ENCODE results near the gene RUVBL2. TPM values are rescaled to one million over a fixed set of nuclear protein-coding genes. Genes with fewer than 3 reads are reported as not detected.
A peak's percentile ranks its signal among the peaks of the same experiment; 100 is the strongest.
"Not testable (repeated sequence)": the region's sequence is repeated elsewhere in the genome, so short reads cannot be mapped to it uniquely, and the experiment has no call there.

Gene RUVBL2
- total and polyA plus RNA-seq, 2 of the 4 experiments (the other 2 are of a cell fraction), result 196 to 391 TPM

DNA sequence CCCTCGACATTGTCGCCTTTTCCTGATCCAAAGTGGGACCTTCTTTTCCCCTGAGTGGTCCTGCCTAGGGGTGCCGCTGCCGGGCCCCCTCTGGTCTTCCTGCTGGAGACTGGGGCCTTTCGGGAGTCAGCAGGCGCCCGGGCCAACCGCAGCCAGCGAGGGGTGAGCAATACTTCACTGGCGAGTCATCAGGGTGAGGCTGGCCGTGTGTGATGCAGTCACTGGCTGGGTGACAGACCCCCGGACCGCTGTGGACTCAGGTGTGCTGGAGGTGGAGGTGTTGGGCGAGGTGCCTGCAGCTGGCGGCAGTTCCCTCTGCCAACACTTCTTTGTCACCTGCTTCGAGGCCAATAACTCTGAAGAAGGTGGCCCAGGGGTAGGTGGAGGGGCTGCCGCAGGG lies 48.5 kb downstream of the RUVBL2 start:
- no peaks in the 10 kb centered on the region for H3K36me3 ChIP-seq (ENCODE audit: control insufficient read depth, insufficient read depth, low read length)
- H2AK9ac ChIP-seq (replicated peaks; ENCODE audit: low read depth, low read length, poor library complexity), result no peak overlapping the region
- no peak overlapping the region for H3K14ac ChIP-seq (replicated peaks; ENCODE audit: low read depth, low read length)
- ChIA-PET CTCF (no interaction called here), POLR2A (ENCODE audit: unreplicated experiment) (no interaction called here)
- no peak for TF ChIP-seq MAZ (IDR thresholded peaks at IDR 0.05; ENCODE audit: borderline replicate concordance, low read depth, low read length)
- TF ChIP-seq NFE2L2 (IDR thresholded peaks at IDR 0.05; ENCODE audit: low read depth, low read length), result no peak
- no peak for TF ChIP-seq RFX5 (IDR thresholded peaks at IDR 0.05; ENCODE audit: low read depth, low read length)
- TF ChIP-seq, protein P1, sequence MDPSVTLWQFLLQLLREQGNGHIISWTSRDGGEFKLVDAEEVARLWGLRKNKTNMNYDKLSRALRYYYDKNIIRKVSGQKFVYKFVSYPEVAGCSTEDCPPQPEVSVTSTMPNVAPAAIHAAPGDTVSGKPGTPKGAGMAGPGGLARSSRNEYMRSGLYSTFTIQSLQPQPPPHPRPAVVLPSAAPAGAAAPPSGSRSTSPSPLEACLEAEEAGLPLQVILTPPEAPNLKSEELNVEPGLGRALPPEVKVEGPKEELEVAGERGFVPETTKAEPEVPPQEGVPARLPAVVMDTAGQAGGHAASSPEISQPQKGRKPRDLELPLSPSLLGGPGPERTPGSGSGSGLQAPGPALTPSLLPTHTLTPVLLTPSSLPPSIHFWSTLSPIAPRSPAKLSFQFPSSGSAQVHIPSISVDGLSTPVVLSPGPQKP (IDR thresholded peaks at IDR 0.05; ENCODE audit: borderline replicate concordance, low read depth, low read length), result no peak
- no peak for TF ChIP-seq SMC3 (IDR thresholded peaks at IDR 0.05; ENCODE audit: low read depth, low read length)
- TF ChIP-seq FOS (IDR thresholded peaks at IDR 0.05; ENCODE audit: low read depth, low read length), result no peak
- TF ChIP-seq BHLHE40 (IDR thresholded peaks at IDR 0.05; ENCODE audit: low read depth, low read length), result no peak
- no peak overlapping the region for H3K4me3 ChIP-seq (ENCODE audit: insufficient read depth, low read depth, low read length)
- peak overlapping the region; percentile 50; the same call in 1 of the 2 replicates for H2AK5ac ChIP-seq (ENCODE audit: low read depth, low read length)
- H3K9me3 ChIP-seq (ENCODE audit: control insufficient read depth, insufficient read depth, low read length), result no peaks in the 10 kb centered on the region
- no peaks in the 10 kb centered on the region for H3K79me1 ChIP-seq (ENCODE audit: low read depth in 1 of 2, low read length in 2 of 2)
- H2AFZ ChIP-seq (replicated peaks; ENCODE audit: low read length, poor library complexity), result no peak overlapping the region
- H3K4me1 ChIP-seq (ENCODE audit: control insufficient read depth, insufficient read depth, low read length), result peaks cover 9% of the 10 kb centered on the region; the same call in 1 of the 2 replicates
- H3K18ac ChIP-seq (ENCODE audit: low read depth, low read length), result no peak overlapping the region
- no peaks in the 10 kb centered on the region for H3K9me1 ChIP-seq (ENCODE audit: insufficient read depth, low read length)
- H2BK15ac ChIP-seq (ENCODE audit: low read depth, low read length), result no peak overlapping the region
- no TSS peak for BruUV-seq (replicated peaks)
- in situ Hi-C loops (cut with MboI; ENCODE audit: low sequenced_read_pairs), result no loop called here
- dilution Hi-C loops (cut with HindIII; ENCODE audit: low sequenced_read_pairs, unreplicated experiment), result no loop called here
- no peaks in the 10 kb centered on the region for H4K20me1 ChIP-seq (ENCODE audit: insufficient read depth, low read length)
- H3K56ac ChIP-seq (ENCODE audit: extremely low read depth, insufficient read depth, low read length), result no peak overlapping the region
- H3K9ac ChIP-seq (ENCODE audit: low read depth, low read length), result no peak overlapping the region
- H3K4me2 ChIP-seq (ENCODE audit: low read depth, low read length), result no peak overlapping the region
- 70% methylated on average over 7 of the region's 17 CpGs; no CpG with 5 or more reads in 1 of the 2 experiments for WGBS, 2 experiments (ENCODE audit: extremely low coverage in 2 of 2, insufficient read length in 1 of 2)
- H3K27me3 ChIP-seq (ENCODE audit: control insufficient read depth, insufficient read depth, low read length), result no peaks in the 10 kb centered on the region
- H3K4ac ChIP-seq (ENCODE audit: low read depth, low read length), result no peak overlapping the region
- H4K5ac ChIP-seq (ENCODE audit: low read depth, low read length), result no peak overlapping the region
- 0 out of 2 replicates have a peak overlapping the region, but pooled peaks have one; percentile 40 for H2BK120ac ChIP-seq (ENCODE audit: low read depth, low read length)
- no peak overlapping the region for H2BK20ac ChIP-seq (ENCODE audit: low read depth, low read length)
- DNase-seq (no peak), ATAC-seq (ENCODE audit: low read depth) (no peak)
- H3K23ac ChIP-seq (ENCODE audit: low read depth, low read length), result no peak overlapping the region
- H3K27ac ChIP-seq (ENCODE audit: insufficient read depth, low read length), result no peak overlapping the region
- no peak overlapping the region for H2BK5ac ChIP-seq (ENCODE audit: low read depth, low read length, poor library complexity, severe bottlenecking)
- no peak overlapping the region for H4K91ac ChIP-seq (ENCODE audit: insufficient read depth, low read depth, low read length)
- no peak overlapping the region for H4K8ac ChIP-seq (ENCODE audit: low read depth in 2 of 2, low read length in 2 of 2)
- intact Hi-C loops (cut with micrococcal nuclease), result no loop called here

DNA sequence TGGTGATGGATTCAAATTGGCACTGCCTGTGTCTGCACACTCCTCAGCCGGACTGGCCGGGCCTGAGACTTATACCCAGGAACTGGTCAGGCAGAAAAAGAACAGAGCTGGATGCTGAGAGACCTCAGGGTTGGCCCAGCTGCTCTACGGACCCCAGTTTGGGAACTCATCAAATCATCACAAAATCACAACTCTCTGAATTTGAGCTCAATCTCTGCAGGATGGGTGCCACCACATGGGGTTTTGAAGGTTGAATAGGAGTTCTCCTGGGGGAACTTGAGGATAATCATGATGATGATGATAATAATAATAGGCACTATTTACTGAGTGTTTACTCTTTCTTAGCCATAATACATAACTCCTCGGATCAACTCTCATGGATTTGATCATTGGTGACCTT lies 49.0 kb downstream of the RUVBL2 start:
- H3K27ac ChIP-seq (ENCODE audit: insufficient read depth, low read length); H2BK120ac ChIP-seq (ENCODE audit: low read depth, low read length); H3K23ac ChIP-seq (ENCODE audit: low read depth, low read length); H3K79me1 ChIP-seq (ENCODE audit: low read depth in 1 of 2, low read length in 2 of 2); H3K27me3 ChIP-seq (ENCODE audit: control insufficient read depth, insufficient read depth, low read length); H3K18ac ChIP-seq (ENCODE audit: low read depth, low read length); H3K4me2 ChIP-seq (ENCODE audit: low read depth, low read length); POLR2A ChIA-PET (ENCODE audit: unreplicated experiment); H3K9ac ChIP-seq (ENCODE audit: low read depth, low read length); H2AK9ac ChIP-seq (replicated peaks; ENCODE audit: low read depth, low read length, poor library complexity); H4K20me1 ChIP-seq (ENCODE audit: insufficient read depth, low read length); H3K9me1 ChIP-seq (ENCODE audit: insufficient read depth, low read length); H4K91ac ChIP-seq (ENCODE audit: insufficient read depth, low read depth, low read length); H3K56ac ChIP-seq (ENCODE audit: extremely low read depth, insufficient read depth, low read length); CTCF ChIA-PET; BruUV-seq (replicated peaks); H2BK20ac ChIP-seq (ENCODE audit: low read depth, low read length); DNase-seq; H2BK5ac ChIP-seq (ENCODE audit: low read depth, low read length, poor library complexity, severe bottlenecking); H3K4me1 ChIP-seq (ENCODE audit: control insufficient read depth, insufficient read depth, low read length); in situ Hi-C loops (cut with MboI; ENCODE audit: low sequenced_read_pairs); H4K5ac ChIP-seq (ENCODE audit: low read depth, low read length); H3K14ac ChIP-seq (replicated peaks; ENCODE audit: low read depth, low read length); H3K9me3 ChIP-seq (ENCODE audit: control insufficient read depth, insufficient read depth, low read length); H3K4me3 ChIP-seq (ENCODE audit: insufficient read depth, low read depth, low read length); H2AFZ ChIP-seq (replicated peaks; ENCODE audit: low read length, poor library complexity); H3K36me3 ChIP-seq (ENCODE audit: control insufficient read depth, insufficient read depth, low read length); ATAC-seq (ENCODE audit: low read depth); H3K4ac ChIP-seq (ENCODE audit: low read depth, low read length); intact Hi-C loops (cut with micrococcal nuclease); H2AK5ac ChIP-seq (ENCODE audit: low read depth, low read length); H2BK15ac ChIP-seq (ENCODE audit: low read depth, low read length); H4K8ac ChIP-seq (ENCODE audit: low read depth in 2 of 2, low read length in 2 of 2); dilution Hi-C loops (cut with HindIII; ENCODE audit: low sequenced_read_pairs, unreplicated experiment): not testable (repeated sequence)
- no CpG with 5 or more reads among the region's 4 CpGs for WGBS, 2 experiments (ENCODE audit: extremely low coverage in 2 of 2, insufficient read length in 1 of 2)

Data from IMR-90 (cell line).